ENCODE measurements around the gene COP1. TPM values are rescaled to one million over a fixed set of nuclear protein-coding genes. Genes with fewer than 3 reads are reported as not detected.
"Not testable (repeated sequence)": the region's sequence is repeated elsewhere in the genome, so short reads cannot be mapped to it uniquely, and the experiment has no call there.

The COP1 gene
- total RNA-seq, 2 experiments from 2014 or later = 41.7 to 48.3 TPM

GRCh38 chr1:176027934-176028333, 179.2 kb downstream of the COP1 start:
- ATAC-seq; H3K27me3 Mint-ChIP-seq (ENCODE audit: low read depth); H3K4me1 Mint-ChIP-seq (ENCODE audit: low read depth); H3K4me3 Mint-ChIP-seq; POLR2A ChIA-PET; H3K9me3 Mint-ChIP-seq (ENCODE audit: insufficient read depth); DNase-seq; H3K27ac Mint-ChIP-seq; CTCF ChIA-PET: not testable (repeated sequence)
- peaks cover 15% of the 10 kb centered on the region for H3K36me3 Mint-ChIP-seq (ENCODE audit: low read depth)

GRCh38 chr1:176022574-176022973, 184.5 kb downstream of the COP1 start:
- ATAC-seq = no peak
- Mint-ChIP-seq H3K4me1 (ENCODE audit: low read depth) (no peaks in the 10 kb centered on the region), H3K9me3 (ENCODE audit: insufficient read depth) (no peaks in the 10 kb centered on the region), H3K27me3 (ENCODE audit: low read depth) (no peaks in the 10 kb centered on the region), H3K36me3 (ENCODE audit: low read depth) (peaks cover 13% of the 10 kb centered on the region), H3K27ac (no peak overlapping the region), H3K4me3 (no peak overlapping the region)
- ChIA-PET POLR2A (no interaction called here), CTCF (no interaction called here)
- DNase-seq = no peak

GRCh38 chr1:176017722-176018121, 189.4 kb downstream of the COP1 start:
- Mint-ChIP-seq H3K4me1 (ENCODE audit: low read depth) (no peaks in the 10 kb centered on the region), H3K36me3 (ENCODE audit: low read depth) (peaks cover 17% of the 10 kb centered on the region), H3K27ac (no peak overlapping the region), H3K9me3 (ENCODE audit: insufficient read depth) (no peaks in the 10 kb centered on the region), H3K4me3 (no peak overlapping the region), H3K27me3 (ENCODE audit: low read depth) (no peaks in the 10 kb centered on the region)
- no peak for DNase-seq
- POLR2A ChIA-PET = no interaction called here
- CTCF ChIA-PET = no interaction called here
- no peak for ATAC-seq

GRCh38 chr1:176009951-176010350, 197.1 kb downstream of the COP1 start:
- Mint-ChIP-seq H3K4me1 (ENCODE audit: low read depth) (no peaks in the 10 kb centered on the region), H3K9me3 (ENCODE audit: insufficient read depth) (no peaks in the 10 kb centered on the region), H3K36me3 (ENCODE audit: low read depth) (peaks cover 23% of the 10 kb centered on the region), H3K4me3 (no peak overlapping the region), H3K27me3 (ENCODE audit: low read depth) (no peaks in the 10 kb centered on the region), H3K27ac (no peak overlapping the region)
- ChIA-PET POLR2A (interaction anchor here (0.6 kb wide), 1 partner anchor 83 kb away, joined by 3 read pairs; no protein-coding TSS in a partner anchor), CTCF (no interaction called here)
- no peak for ATAC-seq
- no peak for DNase-seq

- POLR2A ChIA-PET; H3K9me3 Mint-ChIP-seq (ENCODE audit: insufficient read depth); H3K27me3 Mint-ChIP-seq (ENCODE audit: low read depth); H3K27ac Mint-ChIP-seq; CTCF ChIA-PET; ATAC-seq; DNase-seq; H3K4me1 Mint-ChIP-seq (ENCODE audit: low read depth); H3K4me3 Mint-ChIP-seq: not testable (repeated sequence)
- H3K36me3 Mint-ChIP-seq (ENCODE audit: low read depth) = peaks cover 23% of the 10 kb centered on the region
Observed at GRCh38 chr1:176007756-176008389, 199.2 kb downstream of the COP1 start.

GRCh38 chr1:175994660-175995059, 212.4 kb downstream of the COP1 start:
- DNase-seq; H3K4me3 Mint-ChIP-seq; H3K9me3 Mint-ChIP-seq (ENCODE audit: insufficient read depth); ATAC-seq; H3K27ac Mint-ChIP-seq; POLR2A ChIA-PET; H3K4me1 Mint-ChIP-seq (ENCODE audit: low read depth); H3K27me3 Mint-ChIP-seq (ENCODE audit: low read depth); CTCF ChIA-PET: not testable (repeated sequence)
- peaks cover 27% of the 10 kb centered on the region for H3K36me3 Mint-ChIP-seq (ENCODE audit: low read depth)

- DNase-seq; H3K9me3 Mint-ChIP-seq (ENCODE audit: insufficient read depth); H3K4me1 Mint-ChIP-seq (ENCODE audit: low read depth); CTCF ChIA-PET; POLR2A ChIA-PET; H3K4me3 Mint-ChIP-seq; H3K27me3 Mint-ChIP-seq (ENCODE audit: low read depth); ATAC-seq; H3K27ac Mint-ChIP-seq: not testable (repeated sequence)
- H3K36me3 Mint-ChIP-seq (ENCODE audit: low read depth) = peaks cover 34% of the 10 kb centered on the region
Observed at GRCh38 chr1:175992825-175993224, 214.3 kb downstream of the COP1 start.

GRCh38 chr1:175992202-175992601, 214.9 kb downstream of the COP1 start:
- CTCF ChIA-PET; H3K27ac Mint-ChIP-seq; POLR2A ChIA-PET; DNase-seq; ATAC-seq; H3K27me3 Mint-ChIP-seq (ENCODE audit: low read depth); H3K4me3 Mint-ChIP-seq; H3K4me1 Mint-ChIP-seq (ENCODE audit: low read depth); H3K9me3 Mint-ChIP-seq (ENCODE audit: insufficient read depth): not testable (repeated sequence)
- H3K36me3 Mint-ChIP-seq (ENCODE audit: low read depth) = peaks cover 33% of the 10 kb centered on the region

GRCh38 chr1:175984813-175985212, 222.3 kb downstream of the COP1 start:
- CTCF ChIA-PET = no interaction called here
- Mint-ChIP-seq H3K36me3 (ENCODE audit: low read depth) (peaks cover 65% of the 10 kb centered on the region), H3K27ac (no peak overlapping the region), H3K9me3 (ENCODE audit: insufficient read depth) (peaks cover 31% of the 10 kb centered on the region), H3K27me3 (ENCODE audit: low read depth) (no peaks in the 10 kb centered on the region), H3K4me1 (ENCODE audit: low read depth) (no peaks in the 10 kb centered on the region), H3K4me3 (no peak overlapping the region)
- DNase-seq (no peak), ATAC-seq (no peak)
- POLR2A ChIA-PET = no interaction called here

GRCh38 chr1:175984057-175984812, 222.9 kb downstream of the COP1 start:
- Mint-ChIP-seq H3K9me3 (ENCODE audit: insufficient read depth) (peaks cover 31% of the 10 kb centered on the region), H3K4me1 (ENCODE audit: low read depth) (no peaks in the 10 kb centered on the region), H3K4me3 (no peak overlapping the region), H3K36me3 (ENCODE audit: low read depth) (peaks cover 65% of the 10 kb centered on the region), H3K27me3 (ENCODE audit: low read depth) (no peaks in the 10 kb centered on the region), H3K27ac (no peak overlapping the region)
- no peak for DNase-seq
- POLR2A ChIA-PET = no interaction called here
- CTCF ChIA-PET = no interaction called here
- ATAC-seq = no peak

- H3K9me3 Mint-ChIP-seq (ENCODE audit: insufficient read depth) = peaks cover 31% of the 10 kb centered on the region
- POLR2A ChIA-PET; H3K27ac Mint-ChIP-seq; H3K27me3 Mint-ChIP-seq (ENCODE audit: low read depth); H3K4me3 Mint-ChIP-seq; CTCF ChIA-PET; ATAC-seq; H3K4me1 Mint-ChIP-seq (ENCODE audit: low read depth); DNase-seq: not testable (repeated sequence)
- peaks cover 61% of the 10 kb centered on the region for H3K36me3 Mint-ChIP-seq (ENCODE audit: low read depth)
Observed at GRCh38 chr1:175983363-175983762, 223.7 kb downstream of the COP1 start.

- ATAC-seq (no peak), DNase-seq (no peak)
- POLR2A ChIA-PET = no interaction called here
- Mint-ChIP-seq H3K27me3 (ENCODE audit: low read depth) (no peaks in the 10 kb centered on the region), H3K36me3 (ENCODE audit: low read depth) (peaks cover 51% of the 10 kb centered on the region), H3K4me1 (ENCODE audit: low read depth) (no peaks in the 10 kb centered on the region), H3K4me3 (no peak overlapping the region), H3K27ac (no peak overlapping the region), H3K9me3 (ENCODE audit: insufficient read depth) (peaks cover 26% of the 10 kb centered on the region)
- CTCF ChIA-PET = interaction anchor here (0.7 kb wide), 1 partner anchor 105 kb away, joined by 3 read pairs; no protein-coding TSS in a partner anchor
Observed at GRCh38 chr1:175981128-175981527, 226.0 kb downstream of the COP1 start.

All from activated CD8-positive, alpha-beta T cell treated with anti-CD3 and anti-CD28 coated beads, Interleukin-2, amount 10 ng/mL, durations not matched to agents 7 days and 5 days (primary cell).